Measurements from ENCODE around the gene PANK4. TPM values are rescaled to one million over a fixed set of nuclear protein-coding genes. Genes with fewer than 3 reads are reported as not detected.
"Not testable (repeated sequence)": the region's sequence is repeated elsewhere in the genome, so short reads cannot be mapped to it uniquely, and the experiment has no call there.

The PANK4 gene
- total RNA-seq, 1 experiment from 2014 or later = 18.6 TPM

- no peak for DNase-seq (ENCODE audit: low read depth)
Observed at GRCh38 chr1:2460996-2461751, 65.2 kb downstream of the PANK4 start.

- DNase-seq (ENCODE audit: low read depth) = no peak
Observed at GRCh38 chr1:2460203-2460602, 66.2 kb downstream of the PANK4 start.

GRCh38 chr1:2459757-2460156 lies 66.6 kb downstream of the PANK4 start:
- peak; percentile 62 for DNase-seq (ENCODE audit: low read depth)

GRCh38 chr1:2459102-2459753 lies 67.2 kb downstream of the PANK4 start:
- DNase-seq (ENCODE audit: low read depth) = not testable (repeated sequence)

- no peak for DNase-seq (ENCODE audit: low read depth)
Observed at GRCh38 chr1:2458687-2459086, 67.7 kb downstream of the PANK4 start.

Other genes with a start within 250 kb of the PANK4 start
- 15.1 and 30.5 TPM in 2 replicates for gene MORN1, start 135.0 kb downstream of the PANK4 start, total RNA-seq (2014; rRNA removed; shearing (Covaris generic))
- gene RER1, start 134.8 kb downstream of the PANK4 start, total RNA-seq (2014; rRNA removed; shearing (Covaris generic)) = 140 and 195 TPM in 2 replicates
- gene PEX10, start 114.0 kb downstream of the PANK4 start, total RNA-seq (2014; rRNA removed; shearing (Covaris generic)) = 33.4 and 36.3 TPM in 2 replicates
- 0.06 TPM in 1 of 2 replicates, not detected in the other for gene PLCH2, start 50.3 kb downstream of the PANK4 start, total RNA-seq (2014; rRNA removed; shearing (Covaris generic))
- not detected in 2 replicates for gene HES5, start 3.7 kb upstream of the PANK4 start, total RNA-seq (2014; rRNA removed; shearing (Covaris generic))
- gene TNFRSF14, start 29.8 kb upstream of the PANK4 start, total RNA-seq (2014; rRNA removed; shearing (Covaris generic)) = 9.0 and 12.1 TPM in 2 replicates
- 13.0 and 20.6 TPM in 2 replicates for gene PRXL2B, start 60.2 kb upstream of the PANK4 start, total RNA-seq (2014; rRNA removed; shearing (Covaris generic))
- not detected in 2 replicates for gene MMEL1, start 106.4 kb upstream of the PANK4 start, total RNA-seq (2014; rRNA removed; shearing (Covaris generic))

All from Daoy (cell line).